HCT116 (cell line): ENCODE data around the gene BCAN.

Experiments
- EZH2 ChIP-seq: fragments of 200-600 bp; sonication (generic); IDR thresholded peaks from 2 replicates; pipeline ENCODE4 v1.6.1; 2017; ENCODE audit warnings: antibody characterized with exemption, mixed run types
- EZH2phosphoT487 ChIP-seq: fragments of 200-600 bp; IDR thresholded peaks from 2 replicates; pipeline ENCODE4 v1.6.1; 2018; ENCODE audit warnings: antibody characterized with exemption, borderline replicate concordance
- POLR2A ChIP-seq: IDR thresholded peaks from 2 replicates; pipeline ENCODE4 v1.7.0; 2011; ENCODE audit warnings: borderline replicate concordance; ENCODE audit not compliant: insufficient read depth, insufficient read length; ENCODE audit errors: extremely low read depth
- SIN3A ChIP-seq: IDR thresholded peaks from 2 replicates; pipeline ENCODE4 v1.6.1; 2012; ENCODE audit warnings: low read depth
- TF ChIP-seq, protein P1 (sequence below), 3 experiments: fragments of 200-600 bp in 1 of 3; sonication (generic) in 1 of 3; IDR thresholded peaks in 2 of 3; conservative IDR thresholded peaks in 1 of 3; 2 replicates each; pipeline ENCODE4 v1.5.1; 2012 to 2017; ENCODE audit warnings: low read depth in 2 of 3, low read length in 2 of 3, antibody characterized with exemption in 1 of 3, borderline replicate concordance in 1 of 3, control low read depth in 1 of 3, mild to moderate bottlenecking in 1 of 3, mixed read lengths in 1 of 3, mixed run types in 1 of 3, moderate library complexity in 1 of 3; ENCODE audit not compliant: insufficient read depth in 1 of 3
- TF ChIP-seq, protein P2 (sequence below): IDR thresholded peaks from 2 replicates; pipeline ENCODE4 v1.6.1; 2012

GRCh38 chr1:156658945-156659574, 17.1 kb downstream of the BCAN start:
- no peak for TF ChIP-seq EZH2phosphoT487
- TF ChIP-seq POLR2A, result no peak
- TF ChIP-seq, protein P1, sequence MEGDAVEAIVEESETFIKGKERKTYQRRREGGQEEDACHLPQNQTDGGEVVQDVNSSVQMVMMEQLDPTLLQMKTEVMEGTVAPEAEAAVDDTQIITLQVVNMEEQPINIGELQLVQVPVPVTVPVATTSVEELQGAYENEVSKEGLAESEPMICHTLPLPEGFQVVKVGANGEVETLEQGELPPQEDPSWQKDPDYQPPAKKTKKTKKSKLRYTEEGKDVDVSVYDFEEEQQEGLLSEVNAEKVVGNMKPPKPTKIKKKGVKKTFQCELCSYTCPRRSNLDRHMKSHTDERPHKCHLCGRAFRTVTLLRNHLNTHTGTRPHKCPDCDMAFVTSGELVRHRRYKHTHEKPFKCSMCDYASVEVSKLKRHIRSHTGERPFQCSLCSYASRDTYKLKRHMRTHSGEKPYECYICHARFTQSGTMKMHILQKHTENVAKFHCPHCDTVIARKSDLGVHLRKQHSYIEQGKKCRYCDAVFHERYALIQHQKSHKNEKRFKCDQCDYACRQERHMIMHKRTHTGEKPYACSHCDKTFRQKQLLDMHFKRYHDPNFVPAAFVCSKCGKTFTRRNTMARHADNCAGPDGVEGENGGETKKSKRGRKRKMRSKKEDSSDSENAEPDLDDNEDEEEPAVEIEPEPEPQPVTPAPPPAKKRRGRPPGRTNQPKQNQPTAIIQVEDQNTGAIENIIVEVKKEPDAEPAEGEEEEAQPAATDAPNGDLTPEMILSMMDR (IDR thresholded peaks at IDR 0.05 in 2 of 3, conservative IDR thresholded peaks at IDR 0.05 in 1 of 3; ENCODE audit: borderline replicate concordance in 1 of 3, insufficient read depth in 1 of 3, low read depth in 2 of 3, low read length in 2 of 3), result no peak
- no peak for TF ChIP-seq SIN3A
- TF ChIP-seq, protein P2, sequence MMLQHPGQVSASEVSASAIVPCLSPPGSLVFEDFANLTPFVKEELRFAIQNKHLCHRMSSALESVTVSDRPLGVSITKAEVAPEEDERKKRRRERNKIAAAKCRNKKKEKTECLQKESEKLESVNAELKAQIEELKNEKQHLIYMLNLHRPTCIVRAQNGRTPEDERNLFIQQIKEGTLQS, result no peak
- TF ChIP-seq EZH2, result no peak
